ENCODE results near the gene UVRAG. TPM values are rescaled to one million over a fixed set of nuclear protein-coding genes. Genes with fewer than 3 reads are reported as not detected.

Gene UVRAG
- total and polyA plus RNA-seq, 4 donors = 8.7 to 53.2 (median 18.3) TPM

- Histone ChIP-seq H3K27me3 (ENCODE audit: control insufficient read depth in 3 of 3, insufficient read depth in 3 of 3, low read length in 2 of 3) (no peaks in the 10 kb centered on the region), H3K27ac (ENCODE audit: low read depth in 1 of 2, low read length in 1 of 2) (no peak overlapping the region), H3K9me3 (ENCODE audit: control insufficient read depth in 4 of 4, insufficient read depth in 3 of 4, low read length in 3 of 4) (no peaks in the 10 kb centered on the region), H3K4me1 (ENCODE audit: control insufficient read depth in 5 of 5, insufficient read depth in 5 of 5, low read length in 5 of 5) (peaks cover 0 to 2% (median 0%) of the 10 kb centered on the region in 5 donors), H3K36me3 (ENCODE audit: control insufficient read depth in 4 of 4, insufficient read depth in 4 of 4, low read length in 4 of 4) (no peaks in the 10 kb centered on the region), H3K4me3 (no peak overlapping the region), H3K9ac (ENCODE audit: insufficient read depth in 1 of 2, low read length in 2 of 2) (no peak overlapping the region)
- ATAC-seq (ENCODE audit: insufficient read depth, low FRiP score) (no peak), DNase-seq (peak in 1 of 3 donors; percentile 40)
- no peak for TF ChIP-seq CTCF (IDR thresholded peaks at IDR 0.05; ENCODE audit: control extremely low read depth, extremely low read depth)
- 98 to 100% methylated on average over 5 of the region's 5 CpGs for WGBS, 2 donors
Observed at GRCh38 chr11:76048763-76049162, 233.8 kb downstream of the UVRAG start.

GRCh38 chr11:76049511-76049910, 234.5 kb downstream of the UVRAG start:
- H3K27me3 ChIP-seq (ENCODE audit: control insufficient read depth in 3 of 3, insufficient read depth in 3 of 3, low read length in 2 of 3) = no peaks in the 10 kb centered on the region
- ATAC-seq (ENCODE audit: insufficient read depth, low FRiP score) (no peak), DNase-seq (no peak)
- 85 to 93% methylated on average over 3 of the region's 3 CpGs for WGBS, 2 donors
- TF ChIP-seq CTCF (IDR thresholded peaks at IDR 0.05; ENCODE audit: control extremely low read depth, extremely low read depth) = no peak
- H3K9me3 ChIP-seq (ENCODE audit: control insufficient read depth in 4 of 4, insufficient read depth in 3 of 4, low read length in 3 of 4) = no peaks in the 10 kb centered on the region
- H3K27ac ChIP-seq (ENCODE audit: low read depth in 1 of 2, low read length in 1 of 2) = no peak overlapping the region
- H3K9ac ChIP-seq (ENCODE audit: insufficient read depth in 1 of 2, low read length in 2 of 2) = no peak overlapping the region
- H3K36me3 ChIP-seq (ENCODE audit: control insufficient read depth in 4 of 4, insufficient read depth in 4 of 4, low read length in 4 of 4) = no peaks in the 10 kb centered on the region
- no peak overlapping the region for H3K4me3 ChIP-seq
- H3K4me1 ChIP-seq (ENCODE audit: control insufficient read depth in 5 of 5, insufficient read depth in 5 of 5, low read length in 5 of 5) = no peaks in the 10 kb centered on the region

- no peak for DNase-seq
- H3K9me3 ChIP-seq (ENCODE audit: control insufficient read depth in 4 of 4, insufficient read depth in 3 of 4, low read length in 3 of 4) = no peaks in the 10 kb centered on the region
Observed at GRCh38 chr11:76051937-76052336, 236.9 kb downstream of the UVRAG start.

More at GRCh38 chr11:76051937-76052336, 236.9 kb downstream of the UVRAG start:
- Histone ChIP-seq H3K4me3 (no peak overlapping the region), H3K27ac (ENCODE audit: low read depth in 1 of 2, low read length in 1 of 2) (no peak overlapping the region), H3K4me1 (ENCODE audit: control insufficient read depth in 5 of 5, insufficient read depth in 5 of 5, low read length in 5 of 5) (no peaks in the 10 kb centered on the region), H3K9ac (ENCODE audit: insufficient read depth in 1 of 2, low read length in 2 of 2) (no peak overlapping the region), H3K27me3 (ENCODE audit: control insufficient read depth in 3 of 3, insufficient read depth in 3 of 3, low read length in 2 of 3) (no peaks in the 10 kb centered on the region), H3K36me3 (ENCODE audit: control insufficient read depth in 4 of 4, insufficient read depth in 4 of 4, low read length in 4 of 4) (no peaks in the 10 kb centered on the region)
- WGBS, 2 donors = 95 to 96% methylated on average over 2 of the region's 2 CpGs
- no peak for ATAC-seq (ENCODE audit: insufficient read depth, low FRiP score)
- no peak for TF ChIP-seq CTCF (IDR thresholded peaks at IDR 0.05; ENCODE audit: control extremely low read depth, extremely low read depth)

Data from lung (tissue), 12 donors.